HCT116 (cell line): ENCODE data around the gene KIF26B.

Source experiments
- CEBPB ChIP-seq: IDR thresholded peaks from 2 replicates; pipeline ENCODE4 v1.6.1; 2012; ENCODE audit warnings: low read depth
- CTCF ChIP-seq, 3 experiments: fragments of 200-600 bp in 1 of 3; sonication (generic) in 1 of 3; IDR thresholded peaks in 2 of 3; conservative IDR thresholded peaks in 1 of 3; 2 replicates each; pipeline ENCODE4 v1.5.1; 2012 to 2017; ENCODE audit warnings: low read depth in 2 of 3, low read length in 2 of 3, antibody characterized with exemption in 1 of 3, borderline replicate concordance in 1 of 3, control low read depth in 1 of 3, mild to moderate bottlenecking in 1 of 3, mixed read lengths in 1 of 3, mixed run types in 1 of 3, moderate library complexity in 1 of 3; ENCODE audit not compliant: insufficient read depth in 1 of 3
- EGR1 ChIP-seq: IDR thresholded peaks from 2 replicates; pipeline ENCODE4 v1.6.1; 2012; ENCODE audit warnings: low read depth
- POLR2A ChIP-seq: IDR thresholded peaks from 2 replicates; pipeline ENCODE4 v1.7.0; 2011; ENCODE audit warnings: borderline replicate concordance; ENCODE audit not compliant: insufficient read depth, insufficient read length; ENCODE audit errors: extremely low read depth
- POLR2AphosphoS5 ChIP-seq: IDR thresholded peaks from 2 replicates; pipeline ENCODE4 v1.6.1; 2011; ENCODE audit warnings: mild to moderate bottlenecking, low read depth, low read length, moderate library complexity
- RAD21 ChIP-seq: IDR thresholded peaks from 2 replicates; pipeline ENCODE4 v1.6.1; 2012; ENCODE audit warnings: low read depth, mild to moderate bottlenecking
- SIN3A ChIP-seq: IDR thresholded peaks from 2 replicates; pipeline ENCODE4 v1.6.1; 2012; ENCODE audit warnings: low read depth

DNA sequence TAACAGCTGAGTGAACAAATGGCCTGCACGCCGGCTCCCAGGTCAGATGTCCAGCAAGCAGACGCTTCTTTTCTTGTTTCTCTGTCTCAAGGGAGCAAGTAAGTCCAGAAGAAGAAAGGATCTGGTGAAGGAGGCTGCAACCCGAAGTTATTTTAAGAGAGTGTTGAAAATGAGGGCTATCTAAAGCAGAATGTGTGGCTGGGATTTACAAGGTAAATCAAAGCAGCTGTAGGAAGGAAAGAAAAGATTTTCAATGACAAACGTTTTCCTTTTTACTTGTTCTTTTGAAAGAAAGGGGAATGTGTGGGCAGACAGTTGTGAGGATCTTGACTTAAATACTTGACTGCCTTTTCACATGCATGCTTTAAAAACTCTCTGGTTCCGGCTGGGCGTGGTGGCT lies 311.5 kb downstream of the KIF26B start:
- no peak for TF ChIP-seq POLR2A
- TF ChIP-seq CTCF (IDR thresholded peaks at IDR 0.05 in 2 of 3, conservative IDR thresholded peaks at IDR 0.05 in 1 of 3; ENCODE audit: borderline replicate concordance in 1 of 3, insufficient read depth in 1 of 3, low read depth in 2 of 3, low read length in 2 of 3), result no peak
- TF ChIP-seq CEBPB, result no peak
- TF ChIP-seq RAD21, result no peak
- TF ChIP-seq POLR2AphosphoS5, result no peak
- TF ChIP-seq EGR1, result no peak
- TF ChIP-seq SIN3A, result no peak
